ENCODE results near the gene CD40LG. TPM values are rescaled to one million over a fixed set of nuclear protein-coding genes. Genes with fewer than 3 reads are reported as not detected.

The CD40LG gene
- total RNA-seq, 2 experiments from 2014 or later = not detected

GRCh38 chrX:136666088-136666487 lies 18.1 kb downstream of the CD40LG start:
- no TSS peak for BruUV-seq (replicated peaks)
- Histone ChIP-seq H3K4me3 (ENCODE audit: low read depth, low read length, poor library complexity, severe bottlenecking) (no peak overlapping the region), H4K20me1 (ENCODE audit: insufficient read depth, low read length) (no peaks in the 10 kb centered on the region), H3K36me3 (ENCODE audit: insufficient read depth, low read length) (peaks cover 72% of the 10 kb centered on the region), H3K79me2 (ENCODE audit: insufficient read depth, low read depth, low read length) (no peaks in the 10 kb centered on the region), H2AFZ (ENCODE audit: low read length) (no peak overlapping the region), H3K27ac (ENCODE audit: low read depth, low read length, poor library complexity, severe bottlenecking) (peak overlapping the region; percentile 47), H3K9me3 (ENCODE audit: low read length) (peaks cover 15% of the 10 kb centered on the region; the same call in 1 of the 2 replicates), H3K4me2 (ENCODE audit: low read length) (peak overlapping the region; percentile 46; the same call in 1 of the 2 replicates), H3K4me1 (ENCODE audit: insufficient read depth, low read length, poor library complexity, severe bottlenecking) (peaks cover 18% of the 10 kb centered on the region), H3K9me2 (ENCODE audit: insufficient read depth, low read length) (no peaks in the 10 kb centered on the region)
- TF ChIP-seq CTCF (conservative IDR thresholded peaks at IDR 0.05; ENCODE audit: low read length) (no peak), EZH2phosphoT487 (IDR thresholded peaks at IDR 0.05; ENCODE audit: borderline replicate concordance, low read depth, low read length) (no peak)
- CTCF ChIA-PET (ENCODE audit: unreplicated experiment) = no interaction called here
- POLR2A ChIA-PET = no interaction called here
- DNase-seq (ENCODE audit: low spot score) = peak; percentile 10
- intact Hi-C loops (cut with micrococcal nuclease; ENCODE audit: unreplicated experiment) = no loop called here

GRCh38 chrX:136667446-136668168 lies 19.6 kb downstream of the CD40LG start:
- intact Hi-C loops (cut with micrococcal nuclease; ENCODE audit: unreplicated experiment) = no loop called here
- ChIA-PET POLR2A (interaction anchor here (0.5 kb wide), 1 partner anchor 7 kb away, joined by 3 read pairs; no protein-coding TSS in a partner anchor), CTCF (ENCODE audit: unreplicated experiment) (no interaction called here)
- no peak overlapping the region for H3K4me3 ChIP-seq (ENCODE audit: low read depth, low read length, poor library complexity, severe bottlenecking)
- H3K79me2 ChIP-seq (ENCODE audit: insufficient read depth, low read depth, low read length) = no peaks in the 10 kb centered on the region
- H3K36me3 ChIP-seq (ENCODE audit: insufficient read depth, low read length) = peaks cover 82% of the 10 kb centered on the region
- H3K9me2 ChIP-seq (ENCODE audit: insufficient read depth, low read length) = no peaks in the 10 kb centered on the region
- H3K4me1 ChIP-seq (ENCODE audit: insufficient read depth, low read length, poor library complexity, severe bottlenecking) = peaks cover 18% of the 10 kb centered on the region
- H2AFZ ChIP-seq (ENCODE audit: low read length) = no peak overlapping the region
- no TSS peak for BruUV-seq (replicated peaks)
- peaks cover 15% of the 10 kb centered on the region; the same call in 1 of the 2 replicates for H3K9me3 ChIP-seq (ENCODE audit: low read length)
- TF ChIP-seq EZH2phosphoT487 (IDR thresholded peaks at IDR 0.05; ENCODE audit: borderline replicate concordance, low read depth, low read length) (no peak), CTCF (conservative IDR thresholded peaks at IDR 0.05; ENCODE audit: low read length) (no peak)
- DNase-seq (ENCODE audit: low spot score) = no peak
- H3K27ac ChIP-seq (ENCODE audit: low read depth, low read length, poor library complexity, severe bottlenecking) = no peak overlapping the region
- H4K20me1 ChIP-seq (ENCODE audit: insufficient read depth, low read length) = no peaks in the 10 kb centered on the region
- H3K4me2 ChIP-seq (ENCODE audit: low read length) = no peak overlapping the region

- Histone ChIP-seq H3K4me2 (ENCODE audit: low read length) (no peak overlapping the region), H3K4me1 (ENCODE audit: insufficient read depth, low read length, poor library complexity, severe bottlenecking) (peaks cover 7% of the 10 kb centered on the region), H3K9me2 (ENCODE audit: insufficient read depth, low read length) (no peaks in the 10 kb centered on the region), H4K20me1 (ENCODE audit: insufficient read depth, low read length) (no peaks in the 10 kb centered on the region), H3K27ac (ENCODE audit: low read depth, low read length, poor library complexity, severe bottlenecking) (no peak overlapping the region), H3K4me3 (ENCODE audit: low read depth, low read length, poor library complexity, severe bottlenecking) (no peak overlapping the region), H3K79me2 (ENCODE audit: insufficient read depth, low read depth, low read length) (no peaks in the 10 kb centered on the region), H2AFZ (ENCODE audit: low read length) (no peak overlapping the region), H3K9me3 (ENCODE audit: low read length) (no peaks in the 10 kb centered on the region), H3K36me3 (ENCODE audit: insufficient read depth, low read length) (peaks cover 71% of the 10 kb centered on the region)
- TF ChIP-seq EZH2phosphoT487 (IDR thresholded peaks at IDR 0.05; ENCODE audit: borderline replicate concordance, low read depth, low read length) (no peak), CTCF (conservative IDR thresholded peaks at IDR 0.05; ENCODE audit: low read length) (no peak)
- BruUV-seq (replicated peaks) = no TSS peak
- DNase-seq (ENCODE audit: low spot score) = no peak
- ChIA-PET POLR2A (no interaction called here), CTCF (ENCODE audit: unreplicated experiment) (no interaction called here)
- intact Hi-C loops (cut with micrococcal nuclease; ENCODE audit: unreplicated experiment) = no loop called here
Measured at GRCh38 chrX:136671006-136671610, 23.1 kb downstream of the CD40LG start.

All from OCI-LY7 (cell line).